ENCODE results near the gene HECW1. TPM values are rescaled to one million over a fixed set of nuclear protein-coding genes. Genes with fewer than 3 reads are reported as not detected.
"Not testable (repeated sequence)": the region's sequence is repeated elsewhere in the genome, so short reads cannot be mapped to it uniquely, and the experiment has no call there.

The HECW1 gene
- total RNA-seq, 3 donors from 2014 or later (not counting 1 experiment from before 2014, with no cell fraction given), result not detected

- peaks cover 49% of the 10 kb centered on the region for H3K4me1 ChIP-seq (ENCODE audit: control insufficient read depth, insufficient read depth, low read length)
- H3K27me3 ChIP-seq (ENCODE audit: control insufficient read depth, insufficient read depth, low read length), result no peaks in the 10 kb centered on the region
- WGBS (ENCODE audit: insufficient coverage), result 68% methylated on average over 2 of the region's 2 CpGs
- H3K27ac Mint-ChIP-seq, result peak overlapping the region; percentile 83 to 99
- no peaks in the 10 kb centered on the region for H3K27me3 Mint-ChIP-seq (ENCODE audit: low read depth in 2 of 2)
- H3K4me3 Mint-ChIP-seq, result peak overlapping the region; percentile 76
- intact Hi-C loops (cut with micrococcal nuclease), result no loop called here
- peaks cover 66 to 69% of the 10 kb centered on the region in 2 donors for H3K4me1 Mint-ChIP-seq
- no peak overlapping the region for H3K4me3 ChIP-seq (ENCODE audit: low read length)
- H3K9me3 ChIP-seq (ENCODE audit: control insufficient read depth, insufficient read depth, low read length), result no peaks in the 10 kb centered on the region
- ATAC-seq (peak in 1 of 3 donors; percentile 25), DNase-seq (no peak)
- no peaks in the 10 kb centered on the region for H3K9me3 Mint-ChIP-seq
- TF ChIP-seq CTCF (IDR thresholded peaks at IDR 0.05), result no peak
- peaks cover 40% of the 10 kb centered on the region for H3K36me3 ChIP-seq (ENCODE audit: control insufficient read depth, insufficient read depth, low read length)
- no peaks in the 10 kb centered on the region for H3K36me3 Mint-ChIP-seq
- peak overlapping the region; percentile 34 for H3K27ac ChIP-seq (ENCODE audit: low read length)
Measured at GRCh38 chr7:43594020-43594419, 481.6 kb downstream of the HECW1 start.

DNA sequence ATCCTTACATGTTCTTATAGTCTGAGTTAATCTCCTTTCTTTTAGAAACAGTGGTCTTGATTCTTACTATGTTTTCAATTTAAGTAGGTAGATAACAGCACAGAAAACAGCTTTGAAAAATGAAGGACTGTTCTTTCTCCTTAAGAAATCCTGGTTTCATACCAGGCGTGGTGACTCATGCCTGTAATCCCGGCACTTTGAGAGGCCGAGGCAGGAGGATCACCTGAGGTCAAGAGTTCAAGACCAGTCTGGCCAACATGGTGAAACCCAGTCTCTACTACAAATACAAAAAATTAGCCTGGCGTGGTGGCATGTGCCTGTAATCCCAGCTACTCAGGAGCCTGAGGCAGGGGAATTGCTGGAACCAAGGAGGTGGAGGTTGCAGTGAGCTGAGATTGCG, 484.0 kb downstream of the HECW1 start:
- H3K27ac ChIP-seq (ENCODE audit: low read length); H3K4me3 Mint-ChIP-seq; H3K9me3 ChIP-seq (ENCODE audit: control insufficient read depth, insufficient read depth, low read length); H3K36me3 Mint-ChIP-seq; H3K27me3 ChIP-seq (ENCODE audit: control insufficient read depth, insufficient read depth, low read length); intact Hi-C loops (cut with micrococcal nuclease); H3K4me3 ChIP-seq (ENCODE audit: low read length); H3K27me3 Mint-ChIP-seq (ENCODE audit: low read depth in 2 of 2); ATAC-seq; H3K9me3 Mint-ChIP-seq; DNase-seq: not testable (repeated sequence)
- Histone ChIP-seq H3K36me3 (ENCODE audit: control insufficient read depth, insufficient read depth, low read length) (peaks cover 55% of the 10 kb centered on the region), H3K4me1 (ENCODE audit: control insufficient read depth, insufficient read depth, low read length) (peaks cover 42% of the 10 kb centered on the region)
- H3K4me1 Mint-ChIP-seq, result peaks cover 53 to 58% of the 10 kb centered on the region in 2 donors
- H3K27ac Mint-ChIP-seq, result peak overlapping the region; percentile 83 to 99
- 85% methylated on average over 4 of the region's 5 CpGs for WGBS (ENCODE audit: insufficient coverage)

GRCh38 chr7:43600056-43600455, 487.6 kb downstream of the HECW1 start:
- H3K4me3 ChIP-seq (ENCODE audit: low read length), result no peak overlapping the region
- H3K36me3 ChIP-seq (ENCODE audit: control insufficient read depth, insufficient read depth, low read length), result peaks cover 85% of the 10 kb centered on the region
- Mint-ChIP-seq H3K27ac (peak overlapping the region; percentile 76 to 81), H3K27me3 (ENCODE audit: low read depth in 2 of 2) (no peaks in the 10 kb centered on the region), H3K4me1 (peaks cover 28 to 32% of the 10 kb centered on the region in 2 donors), H3K4me3 (peak overlapping the region; percentile 10), H3K36me3 (peaks cover 12% of the 10 kb centered on the region), H3K9me3 (no peaks in the 10 kb centered on the region)
- DNase-seq, result peak in 1 of 2 donors; percentile 56
- no peaks in the 10 kb centered on the region for H3K9me3 ChIP-seq (ENCODE audit: control insufficient read depth, insufficient read depth, low read length)
- TF ChIP-seq CTCF (IDR thresholded peaks at IDR 0.05), result no peak
- H3K27me3 ChIP-seq (ENCODE audit: control insufficient read depth, insufficient read depth, low read length), result no peaks in the 10 kb centered on the region
- peaks cover 28% of the 10 kb centered on the region for H3K4me1 ChIP-seq (ENCODE audit: control insufficient read depth, insufficient read depth, low read length)
- no peak overlapping the region for H3K27ac ChIP-seq (ENCODE audit: low read length)
- 87% methylated on average over 2 of the region's 3 CpGs for WGBS (ENCODE audit: insufficient coverage)
- intact Hi-C loops (cut with micrococcal nuclease), result no loop called here
- peak in 1 of 3 donors; percentile 20 for ATAC-seq

DNA sequence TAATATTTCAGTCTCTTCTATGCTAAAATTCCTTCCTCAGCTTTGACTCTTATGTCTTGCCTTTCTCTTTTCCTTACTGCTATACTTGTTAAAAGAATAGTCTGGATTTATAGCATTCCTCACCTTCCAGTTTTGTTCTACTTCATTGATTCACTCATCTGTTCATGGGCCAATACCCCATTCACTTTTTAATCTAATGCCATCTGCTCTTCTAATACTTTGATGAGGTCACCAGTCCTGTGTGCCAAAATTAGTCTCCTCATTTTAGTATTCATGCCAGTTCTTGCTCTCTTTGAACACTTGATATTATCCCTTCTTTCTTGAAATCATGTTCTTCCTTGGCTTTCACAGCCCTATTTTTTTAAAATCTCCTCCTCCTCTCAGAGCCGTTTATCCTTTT, 489.8 kb downstream of the HECW1 start:
- Histone ChIP-seq H3K27me3 (ENCODE audit: control insufficient read depth, insufficient read depth, low read length) (no peaks in the 10 kb centered on the region), H3K36me3 (ENCODE audit: control insufficient read depth, insufficient read depth, low read length) (peaks cover 69% of the 10 kb centered on the region), H3K4me1 (ENCODE audit: control insufficient read depth, insufficient read depth, low read length) (peaks cover 28% of the 10 kb centered on the region), H3K4me3 (ENCODE audit: low read length) (no peak overlapping the region), H3K9me3 (ENCODE audit: control insufficient read depth, insufficient read depth, low read length) (no peaks in the 10 kb centered on the region), H3K27ac (ENCODE audit: low read length) (peak overlapping the region; percentile 3)
- ATAC-seq (no peak), DNase-seq (no peak)
- no CpG with 5 or more reads among the region's 1 CpG for WGBS (ENCODE audit: insufficient coverage)
- TF ChIP-seq CTCF (IDR thresholded peaks at IDR 0.05), result no peak
- Mint-ChIP-seq H3K27me3 (ENCODE audit: low read depth in 2 of 2) (no peaks in the 10 kb centered on the region), H3K27ac (no peak overlapping the region), H3K4me1 (peaks cover 32 to 36% of the 10 kb centered on the region in 2 donors), H3K36me3 (peaks cover 12% of the 10 kb centered on the region), H3K4me3 (no peak overlapping the region), H3K9me3 (no peaks in the 10 kb centered on the region)
- intact Hi-C loops (cut with micrococcal nuclease), result no loop called here

Data from natural killer cell (primary cell).